ENCODE data around the gene TMPRSS4.

The TMPRSS4 gene

DNA sequence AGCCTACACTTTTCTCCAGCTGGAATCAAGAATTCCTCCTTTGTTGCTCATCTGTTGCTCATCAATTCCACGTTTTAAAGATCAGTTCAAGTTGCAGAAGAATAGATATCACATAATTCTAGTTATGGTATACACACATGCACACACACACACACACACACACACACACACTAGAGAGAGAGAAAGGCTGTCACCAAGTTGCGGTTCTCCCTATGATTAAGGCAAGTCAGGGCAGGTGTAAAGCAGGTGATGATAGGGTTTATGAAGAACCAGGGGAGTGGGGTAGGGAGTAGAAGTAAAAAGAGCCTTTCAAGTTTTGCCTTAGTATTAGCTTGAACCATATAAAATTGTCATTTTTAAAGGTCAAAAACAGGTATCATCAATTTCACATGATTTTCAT is 31.7 kb upstream of the TMPRSS4 start:
- TF ChIP-seq, protein P1, sequence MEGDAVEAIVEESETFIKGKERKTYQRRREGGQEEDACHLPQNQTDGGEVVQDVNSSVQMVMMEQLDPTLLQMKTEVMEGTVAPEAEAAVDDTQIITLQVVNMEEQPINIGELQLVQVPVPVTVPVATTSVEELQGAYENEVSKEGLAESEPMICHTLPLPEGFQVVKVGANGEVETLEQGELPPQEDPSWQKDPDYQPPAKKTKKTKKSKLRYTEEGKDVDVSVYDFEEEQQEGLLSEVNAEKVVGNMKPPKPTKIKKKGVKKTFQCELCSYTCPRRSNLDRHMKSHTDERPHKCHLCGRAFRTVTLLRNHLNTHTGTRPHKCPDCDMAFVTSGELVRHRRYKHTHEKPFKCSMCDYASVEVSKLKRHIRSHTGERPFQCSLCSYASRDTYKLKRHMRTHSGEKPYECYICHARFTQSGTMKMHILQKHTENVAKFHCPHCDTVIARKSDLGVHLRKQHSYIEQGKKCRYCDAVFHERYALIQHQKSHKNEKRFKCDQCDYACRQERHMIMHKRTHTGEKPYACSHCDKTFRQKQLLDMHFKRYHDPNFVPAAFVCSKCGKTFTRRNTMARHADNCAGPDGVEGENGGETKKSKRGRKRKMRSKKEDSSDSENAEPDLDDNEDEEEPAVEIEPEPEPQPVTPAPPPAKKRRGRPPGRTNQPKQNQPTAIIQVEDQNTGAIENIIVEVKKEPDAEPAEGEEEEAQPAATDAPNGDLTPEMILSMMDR (IDR thresholded peaks at IDR 0.05; ENCODE audit: low read depth, low read length, missing control alignments) = no peak
- no peak overlapping the region for H3K4me3 ChIP-seq (replicated peaks; ENCODE audit: low read depth, low read length)
- DNase-seq (ENCODE audit: extremely low read depth, low read depth) = no peak

DNA sequence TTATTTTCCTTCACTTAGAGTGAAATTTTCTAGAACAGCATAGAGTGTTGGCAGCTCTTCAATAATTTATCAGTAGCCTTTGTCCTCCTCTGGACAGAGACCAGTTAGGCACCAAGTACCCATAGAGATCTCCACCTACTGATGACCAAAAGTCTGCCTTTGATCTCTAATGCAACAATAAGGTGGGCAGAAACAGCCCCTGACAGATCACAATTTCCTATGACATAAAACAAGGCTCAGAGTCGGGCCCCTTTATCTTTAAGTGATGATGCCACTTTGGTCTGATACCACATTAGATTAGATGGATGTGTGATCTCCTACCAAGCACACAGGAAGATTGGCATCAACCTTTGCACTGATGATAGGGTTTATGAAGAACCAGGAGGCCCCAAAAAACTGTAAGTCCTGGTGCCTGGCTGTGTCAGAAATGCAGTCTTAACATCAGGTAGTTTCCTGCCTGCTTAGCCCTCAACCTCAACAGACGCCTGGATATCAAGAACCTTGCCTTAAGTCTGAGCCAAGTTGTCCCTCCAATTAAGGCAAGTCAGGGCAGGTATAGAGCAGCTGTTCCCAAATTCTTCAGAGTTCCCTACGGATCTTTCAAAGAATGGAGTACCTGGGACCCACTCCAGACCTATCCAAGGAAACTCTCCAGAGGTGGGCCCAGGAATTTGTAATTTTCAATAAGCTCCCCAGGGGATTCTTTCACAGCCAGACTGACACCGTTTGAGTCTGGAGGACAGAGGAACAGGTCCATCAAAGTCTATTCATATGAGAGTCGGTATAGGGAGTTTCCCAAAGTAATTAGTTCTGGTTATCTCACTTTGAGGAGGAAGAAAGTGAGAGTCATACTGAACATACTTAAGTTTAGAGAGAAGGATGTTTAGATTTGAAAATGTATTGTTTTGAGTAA is 30.6 kb upstream of the TMPRSS4 start:
- TF ChIP-seq, protein P1 (IDR thresholded peaks at IDR 0.05; ENCODE audit: low read depth, low read length, missing control alignments) = no peak
- no peak for DNase-seq (ENCODE audit: extremely low read depth, low read depth)
- no peak overlapping the region for H3K4me3 ChIP-seq (replicated peaks; ENCODE audit: low read depth, low read length)

DNA sequence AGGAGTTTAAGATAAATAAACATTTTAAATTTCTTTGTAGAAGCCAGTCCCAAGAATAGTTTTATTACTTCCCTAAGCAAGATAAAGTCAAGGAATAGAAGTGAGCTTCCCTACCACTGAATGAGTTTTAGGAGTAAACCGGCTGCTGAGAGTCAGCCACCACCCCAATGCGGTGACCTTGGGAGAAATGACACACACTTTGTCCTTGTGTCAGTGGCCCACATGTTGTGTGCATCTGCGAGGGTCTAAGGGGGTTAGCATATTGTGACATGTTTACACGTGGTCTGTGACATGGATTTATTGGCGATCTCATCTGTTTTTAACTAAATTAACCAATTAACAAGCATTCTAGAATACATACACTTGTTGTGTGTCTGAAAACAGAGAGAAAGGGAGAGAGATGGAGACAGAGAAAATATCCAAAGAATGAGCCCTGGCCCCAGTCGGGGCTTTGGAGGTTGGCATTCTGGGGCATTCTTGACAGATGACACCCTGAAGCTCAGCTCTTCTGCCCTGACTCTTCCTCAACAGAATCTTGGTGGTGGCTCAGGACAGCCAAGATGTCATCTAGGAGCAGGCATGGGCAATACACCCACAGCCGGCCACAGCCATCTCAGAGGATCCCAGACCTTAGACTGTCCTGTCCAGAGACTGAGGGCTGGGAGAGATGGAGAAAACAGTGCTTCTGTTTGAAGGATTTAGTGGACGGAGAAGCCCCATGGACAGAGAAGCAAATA is 29.7 kb upstream of the TMPRSS4 start:
- TF ChIP-seq, protein P1 (IDR thresholded peaks at IDR 0.05; ENCODE audit: low read depth, low read length, missing control alignments) = no peak
- no peak for DNase-seq (ENCODE audit: extremely low read depth, low read depth)
- no peak overlapping the region for H3K4me3 ChIP-seq (replicated peaks; ENCODE audit: low read depth, low read length)

DNA sequence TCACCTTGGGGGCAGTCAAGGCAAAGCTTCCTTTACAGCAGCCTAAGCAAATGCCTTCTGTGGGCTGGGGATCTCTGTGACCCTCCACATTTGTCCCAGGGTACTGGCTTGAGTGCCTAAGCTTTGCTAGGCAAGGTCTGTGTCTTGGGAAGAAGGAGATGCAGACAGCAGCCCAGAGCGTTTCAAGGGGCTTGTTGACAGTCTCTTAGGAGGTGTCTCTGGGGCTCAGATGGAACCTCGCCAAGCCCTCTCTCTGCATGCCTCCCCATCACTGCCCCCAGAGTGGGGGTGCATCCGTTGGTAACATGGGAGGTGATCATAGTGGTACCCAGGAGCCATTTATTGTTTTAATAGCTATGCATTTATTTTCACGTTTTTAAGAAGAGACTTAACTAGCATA is 29.1 kb upstream of the TMPRSS4 start:
- no peak overlapping the region for H3K4me3 ChIP-seq (replicated peaks; ENCODE audit: low read depth, low read length)
- DNase-seq (ENCODE audit: extremely low read depth, low read depth) = no peak
- TF ChIP-seq, protein P1 (IDR thresholded peaks at IDR 0.05; ENCODE audit: low read depth, low read length, missing control alignments) = no peak

DNA sequence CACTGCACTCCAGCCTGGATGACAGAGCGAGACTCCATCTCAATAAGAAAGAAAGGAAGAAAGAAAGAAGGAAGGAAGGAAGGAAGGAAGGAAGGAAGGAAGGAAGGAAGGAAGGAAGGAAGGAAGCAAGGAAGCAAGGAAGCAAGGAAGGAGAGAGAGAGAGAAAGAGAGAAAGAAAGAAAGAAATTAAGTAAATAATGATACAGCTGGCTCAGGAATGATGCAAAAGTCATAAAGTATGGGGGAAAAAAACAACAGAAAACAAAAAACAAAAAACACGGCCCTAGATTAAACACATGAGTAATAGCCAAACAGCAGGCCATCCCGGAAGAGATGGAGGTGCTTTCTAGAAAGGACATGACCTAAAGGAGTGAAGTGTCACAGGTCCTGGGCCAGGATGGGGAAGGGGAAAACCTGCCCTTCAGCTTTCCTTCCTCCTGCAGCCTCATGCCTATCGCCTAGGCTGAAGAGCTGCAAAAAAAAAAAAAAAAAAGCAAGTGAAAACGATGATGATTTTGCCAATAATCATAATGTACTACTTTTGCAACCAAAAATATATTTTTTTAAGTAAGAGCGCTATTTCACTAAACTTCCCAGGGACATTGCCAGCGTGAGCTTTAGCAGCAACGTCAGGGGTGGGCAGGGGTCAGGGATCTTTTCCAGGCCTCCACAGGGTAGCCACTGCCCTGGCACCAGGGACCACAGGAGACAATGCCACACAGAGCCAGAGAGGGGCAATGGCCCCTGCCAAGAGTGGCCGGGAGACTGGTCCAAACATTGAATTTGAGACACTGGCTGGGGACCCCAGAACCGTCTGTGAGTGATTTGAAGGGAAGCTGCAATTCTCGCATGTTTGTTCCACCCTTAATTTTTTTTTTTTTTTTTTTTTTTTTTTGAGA is 28.2 kb upstream of the TMPRSS4 start:
- TF ChIP-seq, protein P1 (IDR thresholded peaks at IDR 0.05; ENCODE audit: low read depth, low read length, missing control alignments) = no peak
- DNase-seq (ENCODE audit: extremely low read depth, low read depth) = no peak
- no peak overlapping the region for H3K4me3 ChIP-seq (replicated peaks; ENCODE audit: low read depth, low read length)

DNA sequence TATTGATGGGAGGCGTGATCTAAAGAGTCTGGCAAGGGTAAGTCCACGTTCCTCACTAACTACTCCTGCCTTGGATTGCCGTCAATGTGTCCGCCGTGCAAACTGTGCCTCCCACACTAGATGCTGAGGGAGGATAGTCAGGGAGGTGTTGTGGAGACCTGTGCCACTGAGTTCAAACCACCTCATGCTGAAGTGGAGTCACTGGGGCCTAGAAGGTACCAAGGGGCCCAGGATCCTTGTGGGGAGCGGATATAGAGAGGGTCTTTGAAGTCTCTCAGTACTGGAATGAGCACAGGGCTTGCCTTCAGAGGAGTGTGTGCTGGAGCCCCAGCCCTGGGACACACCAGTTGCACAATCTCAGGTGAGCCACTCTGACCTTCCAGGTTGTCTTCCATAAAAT is 27.1 kb upstream of the TMPRSS4 start:
- DNase-seq (ENCODE audit: extremely low read depth, low read depth) = no peak
- TF ChIP-seq, protein P1 (IDR thresholded peaks at IDR 0.05; ENCODE audit: low read depth, low read length, missing control alignments) = no peak
- H3K4me3 ChIP-seq (replicated peaks; ENCODE audit: low read depth, low read length) = no peak overlapping the region

Data from HFF-Myc (cell line).